Stimulated activated CD4-positive, alpha-beta T cell treated with anti-CD3 and anti-CD28 coated beads, Interleukin-15, amount 100 ng/mL, for 1 hour (primary cell): Measurements from ENCODE around the gene PHRF1.
A peak's percentile ranks its signal among the peaks of the same experiment; 100 is the strongest.

Experiments used
- DNase-seq, 2 donors: peaks; one replicate each; pipeline ENCODE4 v3.0.0-alpha.2; 2020; ENCODE audit warnings: low read depth in 1 of 2, low spot score in 1 of 2

Gene PHRF1

GRCh38 chr11:556662-557256 is 19.5 kb upstream of the PHRF1 start:
- DNase-seq: no peak

DNA sequence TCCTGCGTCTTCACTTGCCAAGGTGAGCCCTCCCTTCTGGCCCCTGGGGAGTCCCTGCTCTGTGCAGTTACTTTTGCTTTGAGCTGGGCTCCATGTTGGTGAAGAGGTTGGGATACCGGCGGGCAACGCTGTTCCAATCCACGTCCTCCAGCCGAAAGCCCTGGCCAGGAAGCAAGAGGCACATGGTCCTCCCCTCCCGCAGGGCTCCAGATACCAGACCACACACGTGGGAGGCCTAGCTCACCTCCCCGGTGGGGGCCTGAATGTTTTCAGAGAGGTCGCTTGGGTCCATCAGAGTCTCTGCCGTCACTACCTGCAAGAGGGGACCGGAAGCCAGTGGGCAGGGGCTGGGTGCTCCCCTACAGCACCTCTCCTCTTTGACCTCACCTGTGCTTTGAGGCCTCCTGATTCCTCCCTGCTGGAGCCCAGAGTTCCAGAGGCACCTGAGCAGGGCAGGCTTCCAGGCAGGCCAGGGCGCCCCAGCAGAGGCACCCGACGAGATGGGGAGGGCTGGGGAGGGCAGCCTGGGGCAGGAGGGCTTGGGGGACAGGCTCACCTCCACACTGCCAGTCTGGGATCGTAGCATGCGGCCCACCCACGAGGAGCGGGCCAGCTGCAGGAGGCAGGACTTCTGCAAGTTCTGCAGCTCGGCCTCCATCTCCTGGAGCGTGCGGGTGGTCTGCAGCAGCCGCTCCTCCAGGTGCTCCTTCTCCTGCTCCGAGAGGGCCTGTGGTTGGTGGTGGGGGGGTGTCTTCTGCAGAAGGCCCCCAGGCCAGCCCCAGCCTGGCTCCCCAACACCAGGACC is 18.7 kb upstream of the PHRF1 start:
- DNase-seq: no peak

DNA sequence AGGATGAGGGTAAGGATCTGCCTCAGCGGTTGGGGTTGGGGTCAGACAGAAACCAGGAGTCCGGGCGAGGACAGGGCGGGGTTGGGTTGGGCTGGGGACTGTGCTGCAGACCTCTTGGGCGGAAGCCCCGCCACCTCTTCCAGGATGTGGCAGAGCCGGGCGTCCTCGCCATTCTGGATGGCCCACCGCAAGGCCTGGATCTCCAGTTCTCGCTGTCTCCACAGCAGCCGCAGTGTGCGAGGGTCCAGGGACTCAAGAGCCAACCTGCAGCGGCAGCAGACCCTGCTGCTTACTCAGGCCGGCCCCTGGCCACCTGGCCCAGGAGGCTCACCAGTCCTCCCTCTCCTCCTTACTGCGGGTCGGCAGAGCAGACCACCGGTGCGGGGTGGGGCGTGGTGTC is 17.8 kb upstream of the PHRF1 start:
- DNase-seq: no peak

GRCh38 chr11:559020-559620 is 17.1 kb upstream of the PHRF1 start:
- DNase-seq: no peak

GRCh38 chr11:559712-560304 is 16.5 kb upstream of the PHRF1 start:
- no peak for DNase-seq

GRCh38 chr11:560305-561147 is 15.7 kb upstream of the PHRF1 start, which contains the start of the genes LMNTD2 and RASSF7:
TSS of gene LMNTD2 (minus strand) at chr11:560738. CDS start at chr11:560716, 22 bp downstream.
TSS of gene RASSF7 (plus strand) at chr11:560970. CDS start at chr11:561769, 799 bp downstream.
- DNase-seq: peak; percentile 96 to 97

DNA sequence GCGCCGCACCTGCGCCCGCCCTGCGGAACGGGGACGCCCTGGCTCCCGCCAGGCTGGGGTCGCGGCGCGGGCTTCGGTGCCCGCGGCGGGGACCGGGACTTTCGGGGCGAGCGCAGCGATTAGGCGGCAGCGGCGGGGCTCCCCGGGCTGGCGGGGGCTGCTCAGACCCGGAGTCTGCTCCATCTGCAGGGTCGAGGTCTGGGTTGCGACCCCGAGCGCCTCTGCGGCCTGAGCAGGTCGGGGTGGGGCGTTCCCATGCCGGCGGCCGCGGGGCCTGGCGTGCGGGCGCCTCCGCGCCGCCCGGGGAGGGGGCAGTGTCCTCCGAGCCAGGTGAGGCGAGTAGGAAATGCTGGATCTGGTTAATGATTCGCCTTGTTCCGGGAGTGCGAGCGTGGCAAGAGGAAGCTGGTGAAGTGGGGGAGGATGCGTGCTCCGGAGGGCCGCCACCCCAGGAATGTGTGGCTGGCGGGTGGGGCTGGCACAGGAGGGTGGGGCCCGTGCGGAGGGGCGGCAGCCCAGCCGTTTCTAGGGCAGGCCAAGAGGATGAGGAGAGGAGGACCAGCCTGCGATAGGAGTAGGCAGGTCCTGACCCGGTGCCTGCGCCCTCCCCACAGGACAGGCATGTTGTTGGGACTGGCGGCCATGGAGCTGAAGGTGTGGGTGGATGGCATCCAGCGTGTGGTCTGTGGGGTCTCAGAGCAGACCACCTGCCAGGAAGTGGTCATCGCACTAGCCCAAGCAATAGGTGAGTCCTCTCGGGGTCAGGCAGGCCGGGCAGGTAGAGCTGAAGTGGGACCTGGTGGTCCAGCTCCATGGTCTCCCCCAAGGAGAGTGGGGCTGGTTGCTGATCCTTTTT is 14.9 kb upstream of the PHRF1 start:
- DNase-seq: no peak

GRCh38 chr11:562046-562645 is 14.1 kb upstream of the PHRF1 start:
- DNase-seq: no peak

GRCh38 chr11:563066-563811 is 13.0 kb upstream of the PHRF1 start:
- no peak for DNase-seq

DNA sequence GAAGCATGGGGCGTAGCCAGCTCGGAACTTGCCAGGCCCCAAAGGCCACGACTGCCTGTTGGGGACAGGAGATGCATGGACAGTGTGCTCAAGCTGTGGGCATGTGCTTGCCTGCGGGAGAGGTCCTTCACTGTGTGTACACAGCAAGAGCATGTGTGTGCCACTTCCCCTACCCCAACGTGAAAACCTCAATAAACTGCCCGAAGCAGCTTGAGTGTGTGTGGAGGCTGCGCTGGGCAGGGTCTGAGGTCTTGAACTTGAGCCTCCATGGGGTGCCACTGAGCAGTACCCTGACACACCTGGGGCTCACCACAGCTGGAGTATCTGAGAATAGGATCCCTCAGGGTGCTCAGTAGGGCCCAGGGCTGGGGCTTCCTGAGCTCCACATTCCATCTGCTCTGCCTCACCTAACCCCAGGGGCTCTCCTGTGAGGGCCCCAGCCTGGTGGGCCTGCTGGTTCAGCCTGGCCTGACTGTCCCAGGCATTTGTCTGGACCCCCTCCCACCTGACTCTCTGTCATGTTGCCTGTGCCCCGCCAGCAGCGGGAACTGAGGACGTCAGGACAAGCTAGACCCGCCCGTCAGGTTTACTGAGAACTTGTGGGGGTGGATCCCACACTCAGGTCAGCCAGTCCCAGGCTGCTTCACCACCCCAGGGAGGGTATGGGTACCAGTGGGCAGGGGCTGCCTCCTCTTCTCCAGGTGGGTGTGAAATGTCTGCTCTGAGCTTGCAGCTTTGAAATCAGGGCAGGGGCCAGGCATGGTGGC is 12.3 kb upstream of the PHRF1 start:
- no peak for DNase-seq

GRCh38 chr11:565921-566509 is 10.3 kb upstream of the PHRF1 start:
- no peak for DNase-seq

DNA sequence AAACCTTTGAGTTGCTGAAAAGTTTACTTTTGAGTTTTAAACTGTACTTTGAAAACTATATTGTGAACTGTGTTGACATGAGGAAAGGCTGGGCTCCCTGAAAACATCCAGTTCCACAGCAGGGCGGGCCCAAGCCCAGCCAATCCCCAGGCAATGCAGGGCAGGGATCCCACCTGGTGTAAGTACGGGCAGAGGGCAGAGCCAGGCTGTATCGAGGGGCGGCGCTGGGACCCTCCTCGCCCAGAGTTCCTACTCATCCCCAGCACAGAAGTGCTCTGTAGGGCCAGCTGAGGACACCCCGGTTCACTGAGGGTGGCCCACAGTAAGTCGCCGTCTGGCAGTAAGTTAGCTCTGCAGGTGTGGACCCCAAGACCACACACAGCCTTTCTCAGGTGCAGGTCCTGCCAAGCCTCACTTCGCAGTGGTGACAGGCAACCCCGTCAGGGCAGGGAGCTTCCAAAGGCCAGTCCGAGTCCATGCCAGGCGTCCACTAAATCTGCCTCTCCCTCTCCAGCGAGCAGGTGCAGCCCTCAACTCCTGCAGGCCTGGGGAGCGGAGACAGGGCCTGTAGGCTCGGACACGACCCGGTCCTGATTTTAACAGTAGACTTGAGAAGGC is 9.2 kb upstream of the PHRF1 start:
- DNase-seq: no peak

GRCh38 chr11:567629-568292 is 8.5 kb upstream of the PHRF1 start:
- no peak for DNase-seq

GRCh38 chr11:568306-569157 is 7.7 kb upstream of the PHRF1 start:
- DNase-seq: peak; percentile 83 to 91

GRCh38 chr11:569158-569885 is 6.9 kb upstream of the PHRF1 start:
- no peak for DNase-seq
